HG02588 (cell line): ENCODE results near the gene RFXANK.
"Not testable (repeated sequence)": the region's sequence is repeated elsewhere in the genome, so short reads cannot be mapped to it uniquely, and the experiment has no call there.

Experiments used
- ATAC-seq: cut with Tn5 transposase; IDR thresholded peaks from one replicate; pipeline ENCODE4 v1.9.1; 2021; ENCODE audit warnings: mild to moderate bottlenecking, moderate library complexity; ENCODE audit not compliant: unreplicated experiment

RFXANK gene

GRCh38 chr19:19169236-19170052 is 22.6 kb upstream of the RFXANK start:
- ATAC-seq, result peak; percentile 10

- ATAC-seq, result peak; percentile 82
These were observed 21.8 kb upstream of the RFXANK start, which contains the start of gene MEF2B for GRCh38 chr19:19170053-19170872. MEF2B (minus strand) TSS chr19:19170263; CDS start chr19:19150735, 19,528 bp downstream.

GRCh38 chr19:19170873-19171672 is 21.0 kb upstream of the RFXANK start:
- ATAC-seq, result no peak

- no peak for ATAC-seq
These were observed 20.1 kb upstream of the RFXANK start for GRCh38 chr19:19171821-19172532.

- not testable (repeated sequence) for ATAC-seq
These were observed 18.8 kb upstream of the RFXANK start for GRCh38 chr19:19173243-19173642.

GRCh38 chr19:19176950-19177349 is 15.1 kb upstream of the RFXANK start:
- ATAC-seq, result no peak

- ATAC-seq, result no peak
These were observed 12.3 kb upstream of the RFXANK start for GRCh38 chr19:19179548-19180441.

- no peak for ATAC-seq
These were observed 10.5 kb upstream of the RFXANK start for GRCh38 chr19:19181488-19181998.

GRCh38 chr19:19185853-19186740 is 6.0 kb upstream of the RFXANK start:
- no peak for ATAC-seq

- no peak for ATAC-seq
These were observed 5.3 kb upstream of the RFXANK start for GRCh38 chr19:19186742-19187141.

- ATAC-seq, result no peak
These were observed 335 bp upstream of the RFXANK start for GRCh38 chr19:19191768-19192077.

- no peak for ATAC-seq
These were observed 909 bp downstream of the RFXANK start for GRCh38 chr19:19192910-19193423.

- no peak for ATAC-seq
These were observed 1.9 kb downstream of the RFXANK start for GRCh38 chr19:19193926-19194325.

GRCh38 chr19:19201697-19202630 is 9.9 kb downstream of the RFXANK start:
- ATAC-seq, result no peak

GRCh38 chr19:19202707-19203011 is 10.6 kb downstream of the RFXANK start:
- peak; percentile 8 for ATAC-seq

- ATAC-seq, result peak; percentile 59
These were observed 11.2 kb downstream of the RFXANK start, which contains the start of gene NR2C2AP for GRCh38 chr19:19203012-19203856. NR2C2AP (minus strand) TSS chr19:19203414; CDS start chr19:19203060, 354 bp downstream.
